ENCODE data around the gene LNX1.

Gene LNX1

GRCh38 chr4:53574528-53574927, 16.8 kb downstream of the LNX1 start:
- Histone ChIP-seq H3K27ac (ENCODE audit: low read depth, low read length) (no peak overlapping the region), H3K4me1 (ENCODE audit: control insufficient read depth, insufficient read depth, low read length, unreplicated experiment) (peaks cover 14% of the 10 kb centered on the region), H2AFZ (ENCODE audit: low read length, unreplicated experiment) (no peak overlapping the region), H3K36me3 (ENCODE audit: insufficient read depth, low read length) (no peaks in the 10 kb centered on the region), H3K79me2 (ENCODE audit: control insufficient read depth, insufficient read depth, low read length, unreplicated experiment) (no peaks in the 10 kb centered on the region), H3K4me3 (ENCODE audit: low read depth, low read length) (no peak overlapping the region), H3K27me3 (ENCODE audit: insufficient read depth, low read length) (no peaks in the 10 kb centered on the region)

- no peaks in the 10 kb centered on the region for H3K79me2 ChIP-seq (ENCODE audit: control insufficient read depth, insufficient read depth, low read length, unreplicated experiment)
- H3K27ac ChIP-seq (ENCODE audit: low read depth, low read length) = no peak overlapping the region
- H3K27me3 ChIP-seq (ENCODE audit: insufficient read depth, low read length) = no peaks in the 10 kb centered on the region
- H3K4me3 ChIP-seq (ENCODE audit: low read depth, low read length) = no peak overlapping the region
- H3K36me3 ChIP-seq (ENCODE audit: insufficient read depth, low read length) = no peaks in the 10 kb centered on the region
- H3K4me1 ChIP-seq (ENCODE audit: control insufficient read depth, insufficient read depth, low read length, unreplicated experiment) = peaks cover 14% of the 10 kb centered on the region
- H2AFZ ChIP-seq (ENCODE audit: low read length, unreplicated experiment) = no peak overlapping the region
Observed at GRCh38 chr4:53573696-53574095, 17.6 kb downstream of the LNX1 start.

GRCh38 chr4:53572600-53572994, 18.7 kb downstream of the LNX1 start:
- Histone ChIP-seq H2AFZ (ENCODE audit: low read length, unreplicated experiment) (no peak overlapping the region), H3K27me3 (ENCODE audit: insufficient read depth, low read length) (no peaks in the 10 kb centered on the region), H3K27ac (ENCODE audit: low read depth, low read length) (no peak overlapping the region), H3K4me1 (ENCODE audit: control insufficient read depth, insufficient read depth, low read length, unreplicated experiment) (peaks cover 14% of the 10 kb centered on the region), H3K79me2 (ENCODE audit: control insufficient read depth, insufficient read depth, low read length, unreplicated experiment) (no peaks in the 10 kb centered on the region), H3K4me3 (ENCODE audit: low read depth, low read length) (no peak overlapping the region), H3K36me3 (ENCODE audit: insufficient read depth, low read length) (no peaks in the 10 kb centered on the region)

GRCh38 chr4:53571936-53572599, 19.2 kb downstream of the LNX1 start:
- H3K27me3 ChIP-seq (ENCODE audit: insufficient read depth, low read length) = no peaks in the 10 kb centered on the region
- no peak overlapping the region for H2AFZ ChIP-seq (ENCODE audit: low read length, unreplicated experiment)
- H3K27ac ChIP-seq (ENCODE audit: low read depth, low read length) = no peak overlapping the region
- H3K4me1 ChIP-seq (ENCODE audit: control insufficient read depth, insufficient read depth, low read length, unreplicated experiment) = peaks cover 11% of the 10 kb centered on the region
- no peaks in the 10 kb centered on the region for H3K36me3 ChIP-seq (ENCODE audit: insufficient read depth, low read length)
- H3K79me2 ChIP-seq (ENCODE audit: control insufficient read depth, insufficient read depth, low read length, unreplicated experiment) = no peaks in the 10 kb centered on the region
- no peak overlapping the region for H3K4me3 ChIP-seq (ENCODE audit: low read depth, low read length)

- Histone ChIP-seq H3K27me3 (ENCODE audit: insufficient read depth, low read length) (no peaks in the 10 kb centered on the region), H3K36me3 (ENCODE audit: insufficient read depth, low read length) (no peaks in the 10 kb centered on the region), H3K4me1 (ENCODE audit: control insufficient read depth, insufficient read depth, low read length, unreplicated experiment) (peaks cover 13% of the 10 kb centered on the region), H3K4me3 (ENCODE audit: low read depth, low read length) (no peak overlapping the region), H2AFZ (ENCODE audit: low read length, unreplicated experiment) (no peak overlapping the region), H3K79me2 (ENCODE audit: control insufficient read depth, insufficient read depth, low read length, unreplicated experiment) (no peaks in the 10 kb centered on the region), H3K27ac (ENCODE audit: low read depth, low read length) (no peak overlapping the region)
Observed at GRCh38 chr4:53563824-53564223, 27.5 kb downstream of the LNX1 start.

GRCh38 chr4:53562409-53562808, 28.9 kb downstream of the LNX1 start:
- H2AFZ ChIP-seq (ENCODE audit: low read length, unreplicated experiment) = no peak overlapping the region
- H3K79me2 ChIP-seq (ENCODE audit: control insufficient read depth, insufficient read depth, low read length, unreplicated experiment) = no peaks in the 10 kb centered on the region
- H3K36me3 ChIP-seq (ENCODE audit: insufficient read depth, low read length) = no peaks in the 10 kb centered on the region
- H3K27me3 ChIP-seq (ENCODE audit: insufficient read depth, low read length) = no peaks in the 10 kb centered on the region
- H3K4me1 ChIP-seq (ENCODE audit: control insufficient read depth, insufficient read depth, low read length, unreplicated experiment) = peaks cover 24% of the 10 kb centered on the region
- no peak overlapping the region for H3K4me3 ChIP-seq (ENCODE audit: low read depth, low read length)
- H3K27ac ChIP-seq (ENCODE audit: low read depth, low read length) = no peak overlapping the region

GRCh38 chr4:53559021-53559620, 32.2 kb downstream of the LNX1 start:
- Histone ChIP-seq H3K27me3 (ENCODE audit: insufficient read depth, low read length) (no peaks in the 10 kb centered on the region), H3K4me3 (ENCODE audit: low read depth, low read length) (peak overlapping the region; percentile 16; the same call in 1 of the 2 replicates), H2AFZ (ENCODE audit: low read length, unreplicated experiment) (no peak overlapping the region), H3K79me2 (ENCODE audit: control insufficient read depth, insufficient read depth, low read length, unreplicated experiment) (no peaks in the 10 kb centered on the region), H3K27ac (ENCODE audit: low read depth, low read length) (no peak overlapping the region), H3K4me1 (ENCODE audit: control insufficient read depth, insufficient read depth, low read length, unreplicated experiment) (peaks cover 23% of the 10 kb centered on the region), H3K36me3 (ENCODE audit: insufficient read depth, low read length) (no peaks in the 10 kb centered on the region)

- Histone ChIP-seq H3K79me2 (ENCODE audit: control insufficient read depth, insufficient read depth, low read length, unreplicated experiment) (no peaks in the 10 kb centered on the region), H3K4me1 (ENCODE audit: control insufficient read depth, insufficient read depth, low read length, unreplicated experiment) (peaks cover 18% of the 10 kb centered on the region), H3K4me3 (ENCODE audit: low read depth, low read length) (peak overlapping the region; percentile 16; the same call in 1 of the 2 replicates), H3K27ac (ENCODE audit: low read depth, low read length) (no peak overlapping the region), H3K27me3 (ENCODE audit: insufficient read depth, low read length) (no peaks in the 10 kb centered on the region), H3K36me3 (ENCODE audit: insufficient read depth, low read length) (no peaks in the 10 kb centered on the region), H2AFZ (ENCODE audit: low read length, unreplicated experiment) (no peak overlapping the region)
Observed at GRCh38 chr4:53558065-53558801, 33.1 kb downstream of the LNX1 start.

- no peaks in the 10 kb centered on the region for H3K79me2 ChIP-seq (ENCODE audit: control insufficient read depth, insufficient read depth, low read length, unreplicated experiment)
- H3K36me3 ChIP-seq (ENCODE audit: insufficient read depth, low read length) = no peaks in the 10 kb centered on the region
- peaks cover 18% of the 10 kb centered on the region for H3K4me1 ChIP-seq (ENCODE audit: control insufficient read depth, insufficient read depth, low read length, unreplicated experiment)
- no peak overlapping the region for H2AFZ ChIP-seq (ENCODE audit: low read length, unreplicated experiment)
- H3K27me3 ChIP-seq (ENCODE audit: insufficient read depth, low read length) = no peaks in the 10 kb centered on the region
- H3K4me3 ChIP-seq (ENCODE audit: low read depth, low read length) = no peak overlapping the region
- no peak overlapping the region for H3K27ac ChIP-seq (ENCODE audit: low read depth, low read length)
Observed at GRCh38 chr4:53557669-53558064, 33.6 kb downstream of the LNX1 start.

- Histone ChIP-seq H3K4me1 (ENCODE audit: control insufficient read depth, insufficient read depth, low read length, unreplicated experiment) (peaks cover 18% of the 10 kb centered on the region), H3K4me3 (ENCODE audit: low read depth, low read length) (no peak overlapping the region), H3K27ac (ENCODE audit: low read depth, low read length) (no peak overlapping the region), H3K27me3 (ENCODE audit: insufficient read depth, low read length) (no peaks in the 10 kb centered on the region), H2AFZ (ENCODE audit: low read length, unreplicated experiment) (no peak overlapping the region), H3K79me2 (ENCODE audit: control insufficient read depth, insufficient read depth, low read length, unreplicated experiment) (no peaks in the 10 kb centered on the region), H3K36me3 (ENCODE audit: insufficient read depth, low read length) (no peaks in the 10 kb centered on the region)
Observed at GRCh38 chr4:53556651-53557050, 34.6 kb downstream of the LNX1 start.
